D721Med (cell line): ENCODE measurements around the gene CR1.
"Not testable (repeated sequence)": the region's sequence is repeated elsewhere in the genome, so short reads cannot be mapped to it uniquely, and the experiment has no call there.

Experiments
- DNase-seq: peaks from one replicate; pipeline ENCODE4 v3.0.0; 2011; ENCODE audit warnings: low spot score; ENCODE audit not compliant: insufficient read length
- FAIRE-seq: peaks from 2 replicates; lab custom pipeline; 2011; peaks lifted over from hg19 to GRCh38; lab: Jason Lieb, UNC
- CTCF ChIP-seq: IDR thresholded peaks from 2 replicates; pipeline ENCODE4 v1.5.1; 2012; ENCODE audit warnings: mild to moderate bottlenecking, control low read depth; ENCODE audit not compliant: insufficient read depth; ENCODE audit errors: missing control alignments

CR1 gene

DNA sequence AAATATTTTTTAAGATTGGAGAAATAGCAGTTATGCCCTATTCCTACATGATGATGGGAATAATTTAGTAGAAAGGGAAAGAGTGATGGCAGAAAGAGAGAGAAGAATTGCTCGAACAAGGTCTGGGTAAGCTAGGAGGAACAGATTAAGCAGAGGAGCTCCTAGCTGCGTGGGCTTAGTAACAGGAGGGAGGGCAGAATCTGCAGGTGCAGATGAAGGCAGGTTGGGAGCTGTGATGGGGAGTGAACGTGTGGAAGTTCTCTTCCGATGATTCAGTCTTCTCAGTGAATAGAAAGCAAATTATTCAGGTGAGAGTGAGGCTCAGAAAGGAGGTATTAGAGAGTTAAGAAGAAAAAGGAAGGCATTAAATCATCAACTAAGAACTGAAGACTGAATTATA, 8.3 kb upstream of the CR1 start:
- DNase-seq (no peak), FAIRE-seq (no peak)
- TF ChIP-seq CTCF, result no peak

DNA sequence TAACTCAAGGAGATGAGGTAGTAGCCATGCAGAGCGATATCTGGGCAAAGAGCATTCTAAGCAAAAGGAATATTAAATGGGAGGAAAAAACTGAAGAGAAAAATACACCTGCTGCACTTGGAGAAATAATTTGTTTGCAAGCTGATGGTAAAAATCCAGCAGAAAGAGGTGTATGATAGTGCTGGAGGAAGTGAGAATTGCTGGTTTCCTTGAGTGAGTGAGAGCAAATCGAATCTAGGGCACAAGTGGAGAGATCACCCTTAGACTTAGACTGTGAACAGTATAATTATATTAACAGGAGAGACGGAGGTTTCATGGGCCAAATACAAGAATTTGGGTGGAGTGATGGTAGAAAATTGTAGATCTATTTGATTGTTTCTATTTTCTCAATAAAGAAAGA, 2.7 kb upstream of the CR1 start:
- FAIRE-seq (no peak), DNase-seq (no peak)
- TF ChIP-seq CTCF, result no peak

DNA sequence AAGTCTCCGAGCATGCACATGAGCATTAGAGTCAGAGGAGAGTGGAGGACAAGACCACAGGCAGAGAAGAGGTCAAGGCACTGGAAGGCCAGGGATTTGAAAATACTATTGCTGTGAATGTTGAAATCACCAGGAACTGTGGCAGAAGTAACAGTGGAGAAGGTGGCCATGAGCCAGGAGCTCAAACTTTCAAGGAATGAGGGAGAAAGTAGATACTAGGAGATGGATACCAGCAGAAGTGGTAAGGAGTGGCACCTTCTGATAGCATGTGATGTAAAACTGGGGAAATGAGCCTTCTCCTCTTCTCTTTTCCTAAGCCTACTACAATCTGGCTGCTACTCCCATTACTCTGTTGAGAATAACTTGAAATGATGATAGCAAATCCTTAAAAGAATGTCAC, 1.8 kb upstream of the CR1 start:
- no peak for TF ChIP-seq CTCF
- DNase-seq, result no peak
- no peak for FAIRE-seq

- FAIRE-seq, DNase-seq: not testable (repeated sequence)
These were observed 676 bp upstream of the CR1 start for GRCh38 chr1:207495281-207495680.

DNA sequence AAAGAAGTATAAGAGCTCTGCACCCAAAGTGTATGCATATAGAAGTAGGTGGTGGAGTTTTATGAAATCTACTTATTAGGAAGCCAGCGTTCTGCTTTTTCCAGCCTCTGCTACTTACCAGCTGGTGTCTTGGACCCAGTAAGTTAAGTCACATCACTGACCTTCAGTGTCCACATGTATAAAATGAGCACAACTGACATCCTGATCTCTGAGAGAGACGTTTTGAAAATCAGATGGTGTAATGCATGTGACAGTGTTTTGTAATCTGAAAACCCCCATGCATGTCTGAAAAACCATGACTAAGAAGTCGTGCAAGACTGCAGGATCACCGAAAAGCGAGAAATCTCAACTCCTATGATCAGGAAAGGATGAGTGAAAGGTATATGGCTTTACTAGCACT, 2.0 kb downstream of the CR1 start:
- DNase-seq (no peak), FAIRE-seq (no peak)
- TF ChIP-seq CTCF, result no peak

GRCh38 chr1:207499573-207499972, 3.6 kb downstream of the CR1 start:
- TF ChIP-seq CTCF, result peak; percentile 98
- DNase-seq (no peak), FAIRE-seq (no peak)

- no peak for TF ChIP-seq CTCF
- no peak for FAIRE-seq
- no peak for DNase-seq
These were observed 4.3 kb downstream of the CR1 start for GRCh38 chr1:207500306-207500705.

DNA sequence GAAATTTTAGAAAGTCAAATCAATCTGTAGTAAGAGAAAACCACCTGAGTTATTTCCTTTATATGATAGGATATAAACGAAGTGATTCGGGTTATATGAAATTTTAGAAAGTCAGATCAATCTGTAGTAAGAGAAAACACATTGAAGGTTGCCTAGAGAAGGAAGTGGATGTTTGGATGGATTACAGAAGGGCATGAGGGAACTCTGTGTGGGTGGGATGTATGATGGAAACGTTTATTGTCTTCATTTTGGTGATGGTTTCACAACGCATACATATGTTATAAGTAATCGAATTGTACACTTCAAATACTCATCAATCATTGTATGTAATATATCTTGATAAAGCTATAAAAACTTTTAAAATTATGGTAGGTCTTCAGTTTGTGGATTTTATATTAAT, 5.1 kb downstream of the CR1 start:
- no peak for TF ChIP-seq CTCF
- DNase-seq, result no peak
- no peak for FAIRE-seq
